HG03442 (cell line): ENCODE results near the gene THAP9.
"Not testable (repeated sequence)": the region's sequence is repeated elsewhere in the genome, so short reads cannot be mapped to it uniquely, and the experiment has no call there.

Experiments used
- ATAC-seq: cut with Tn5 transposase; IDR thresholded peaks from one replicate; pipeline ENCODE4 v1.9.1; 2021; ENCODE audit warnings: mild to moderate bottlenecking, moderate library complexity; ENCODE audit not compliant: unreplicated experiment

THAP9 gene

GRCh38 chr4:82900411-82901182, at the start of gene THAP9:
Gene THAP9 (plus strand): TSS chr4:82900735. CDS start chr4:82900803, 68 bp downstream.
- ATAC-seq, result peak; percentile 84

DNA sequence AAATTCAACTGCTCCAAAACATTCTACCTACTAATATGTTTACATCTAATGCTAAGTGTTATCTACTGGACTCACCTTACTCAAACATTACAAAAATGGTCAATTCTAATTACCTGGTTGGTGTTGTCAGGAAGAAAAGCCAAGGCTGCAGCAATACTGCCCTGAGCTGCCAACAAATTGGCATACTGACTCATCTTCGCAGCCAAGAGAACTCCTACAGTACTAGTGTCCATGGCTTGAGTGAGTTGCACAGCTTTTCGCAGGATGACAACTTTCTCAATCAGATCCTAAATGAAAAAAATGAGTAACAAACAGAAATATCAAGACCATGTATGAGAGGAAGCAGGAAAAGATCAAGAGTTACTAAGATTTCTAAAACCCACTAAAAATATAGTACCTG, 49.2 kb upstream of the THAP9 start:
- ATAC-seq, result no peak

DNA sequence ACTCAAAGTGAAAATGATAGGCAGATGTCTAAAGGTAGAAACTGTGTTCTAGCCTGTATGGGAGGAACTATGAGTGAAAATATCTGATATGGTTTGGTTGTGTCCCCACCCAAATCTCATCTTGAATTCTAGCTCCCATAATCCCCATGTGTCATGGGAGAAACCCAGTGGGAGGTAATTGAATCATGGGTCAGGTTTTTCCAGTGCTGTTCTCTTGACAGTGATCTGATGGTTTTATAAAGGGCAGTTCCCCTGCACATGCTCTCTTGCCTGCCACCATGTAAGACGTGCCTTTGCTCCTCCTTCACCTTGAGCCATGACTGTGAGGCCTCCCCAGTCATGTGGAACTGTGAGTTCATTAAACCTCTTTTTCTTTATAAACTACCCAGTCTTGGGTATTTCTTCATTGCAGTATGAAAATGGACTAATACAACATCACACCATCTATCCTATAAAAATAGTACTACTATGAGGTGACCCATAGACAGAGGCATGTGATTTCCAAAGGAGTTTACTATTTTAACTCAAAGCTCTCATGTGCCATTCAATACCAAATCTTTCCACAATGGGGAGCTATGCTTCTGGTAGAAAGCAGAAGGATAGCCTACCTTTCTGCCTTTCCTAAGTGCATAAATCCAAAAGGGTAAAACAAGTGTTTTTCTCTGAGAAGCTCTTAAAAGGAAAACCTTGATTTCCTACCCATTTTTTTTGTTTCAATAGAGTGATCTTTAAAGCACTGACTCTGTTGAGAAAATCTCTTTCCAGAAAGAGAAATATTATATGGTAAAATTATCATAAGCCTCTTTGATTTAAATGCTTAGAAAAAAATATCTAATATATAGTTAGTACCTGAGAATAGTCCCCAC, 48.4 kb upstream of the THAP9 start:
- no peak for ATAC-seq

DNA sequence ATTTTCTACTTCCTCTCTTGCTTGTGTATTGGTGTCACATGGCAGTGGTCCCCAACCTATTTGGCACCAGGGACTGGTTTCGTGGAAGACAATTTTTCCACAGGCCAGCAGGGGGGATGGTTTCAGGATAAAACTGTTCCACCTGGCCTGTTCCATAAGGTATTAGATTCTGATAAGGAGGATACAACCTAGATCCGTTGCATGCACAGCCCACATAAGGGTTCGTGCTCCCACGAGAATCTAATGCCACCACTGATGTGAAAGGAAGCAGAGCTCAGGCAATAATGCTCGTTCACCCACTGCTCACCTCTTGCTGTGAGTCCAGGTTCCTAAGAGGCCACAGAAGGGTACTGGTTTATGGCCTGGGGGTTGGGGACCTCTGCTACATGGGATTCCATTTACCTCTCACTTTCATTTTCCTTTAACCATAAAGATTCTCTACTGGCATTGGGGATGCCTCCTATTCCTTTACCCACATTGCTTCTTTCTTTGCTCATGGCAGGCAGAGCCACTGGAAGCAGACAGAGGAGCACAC, 47.7 kb upstream of the THAP9 start:
- no peak for ATAC-seq

GRCh38 chr4:82860487-82860886, 40.0 kb upstream of the THAP9 start:
- not testable (repeated sequence) for ATAC-seq

DNA sequence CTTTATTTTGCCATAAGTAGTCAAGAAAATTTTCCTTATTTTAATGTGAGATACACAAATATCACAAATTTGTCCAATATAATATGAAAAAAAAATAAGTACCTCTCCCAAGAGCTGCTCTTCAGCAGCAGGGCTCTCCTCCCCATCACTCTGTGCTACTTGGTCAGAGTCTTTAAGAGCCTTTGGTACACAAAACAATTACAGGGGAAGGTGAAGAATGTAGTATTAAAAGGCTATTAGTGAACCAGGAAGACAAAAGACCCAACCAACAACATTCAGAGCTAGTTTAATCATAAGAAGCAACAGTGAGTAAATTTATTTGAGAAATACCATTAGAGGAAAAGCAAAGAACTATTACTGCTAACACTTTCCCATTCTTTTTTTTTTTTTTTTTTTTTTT, 39.0 kb upstream of the THAP9 start:
- no peak for ATAC-seq

- no peak for ATAC-seq
Measured at GRCh38 chr4:82864336-82864979, 36.1 kb upstream of the THAP9 start.

DNA sequence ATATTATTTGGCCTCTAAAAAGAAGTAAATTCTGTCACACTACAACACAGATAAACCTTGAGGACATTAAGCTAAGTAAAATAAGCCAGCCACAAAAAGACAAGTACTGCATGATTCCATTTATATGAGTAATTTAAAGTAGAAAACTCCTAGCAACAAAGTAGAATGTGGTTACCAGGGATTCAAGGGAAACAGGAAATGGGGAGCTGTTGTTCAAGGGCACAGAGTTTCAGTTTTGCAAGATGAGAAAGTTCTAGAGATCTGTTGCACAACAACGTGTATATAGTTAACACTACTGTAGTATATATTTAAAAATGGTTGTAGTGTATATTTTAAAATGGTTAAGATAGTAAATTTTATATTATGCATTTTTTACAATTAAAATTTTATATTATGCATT, 34.9 kb upstream of the THAP9 start:
- no peak for ATAC-seq

GRCh38 chr4:82866033-82866432, 34.5 kb upstream of the THAP9 start:
- not testable (repeated sequence) for ATAC-seq

DNA sequence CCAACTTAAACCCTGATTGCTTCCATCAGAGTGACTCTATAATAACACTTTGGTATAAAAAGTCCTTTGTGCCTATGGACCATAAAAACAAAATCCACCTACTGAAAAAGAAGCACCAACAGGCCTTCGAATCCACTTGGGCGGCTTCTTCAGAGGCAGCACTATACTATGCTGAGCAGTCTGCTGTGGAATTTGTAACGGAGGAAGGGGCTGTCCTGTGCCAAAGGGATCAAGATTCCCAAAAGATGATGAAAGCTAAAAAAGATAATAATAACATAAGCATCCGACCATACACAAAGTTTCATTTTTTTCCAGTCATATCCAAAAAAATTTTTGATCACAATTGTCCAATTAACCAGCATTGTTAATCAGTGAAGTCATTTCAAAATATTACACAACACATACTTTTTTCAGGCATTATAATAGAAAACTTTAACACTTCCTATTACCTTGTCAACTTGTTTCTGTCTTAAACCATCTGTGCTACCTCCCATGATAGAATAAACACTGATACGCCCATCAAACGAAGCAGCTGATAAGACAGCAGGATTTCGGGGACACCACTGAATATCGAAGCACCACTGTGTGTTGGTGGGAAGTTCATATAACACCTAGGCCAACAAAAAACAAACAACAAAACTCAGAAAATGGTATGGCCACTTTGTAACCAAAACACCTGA, 33.7 kb upstream of the THAP9 start:
- ATAC-seq, result no peak

DNA sequence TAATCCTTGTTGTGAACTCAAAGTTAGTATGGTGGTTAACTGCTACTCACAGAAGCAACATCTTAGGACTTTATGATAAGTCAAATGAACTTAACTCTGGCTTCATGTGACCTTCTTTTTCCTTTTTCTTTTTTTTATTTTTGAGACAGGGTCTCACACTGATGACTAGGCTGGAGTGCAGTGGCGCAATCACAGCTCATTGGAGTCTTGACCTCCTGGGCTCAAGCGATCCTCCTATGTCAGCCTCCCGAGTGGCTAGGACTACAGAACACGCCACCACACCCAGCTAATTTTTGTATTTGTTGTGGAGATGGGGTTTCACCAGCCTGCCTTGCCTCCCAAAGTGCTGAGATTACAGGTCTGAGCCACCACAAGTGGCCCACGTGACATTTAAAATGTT, 32.0 kb upstream of the THAP9 start:
- ATAC-seq, result no peak

DNA sequence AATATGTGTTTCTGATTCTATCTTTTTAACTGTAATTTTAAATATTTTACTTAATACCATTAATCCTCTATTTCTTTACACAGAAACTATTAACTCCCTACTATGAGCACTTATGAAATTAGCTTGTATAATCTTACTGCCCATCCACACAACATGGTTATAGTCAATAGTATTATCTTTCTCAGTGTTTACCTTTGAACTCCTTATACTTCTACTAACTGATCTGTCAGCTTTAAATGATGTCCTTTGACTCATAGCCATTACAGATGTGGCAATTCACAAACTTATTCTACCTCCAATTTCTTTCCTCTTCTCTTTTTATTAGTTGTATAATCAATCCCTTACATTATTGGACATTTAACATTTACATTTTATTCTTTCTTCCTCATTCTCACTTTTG, 15.1 kb upstream of the THAP9 start:
- ATAC-seq, result no peak

- ATAC-seq, result no peak
Measured at GRCh38 chr4:82886147-82886942, 14.2 kb upstream of the THAP9 start.

DNA sequence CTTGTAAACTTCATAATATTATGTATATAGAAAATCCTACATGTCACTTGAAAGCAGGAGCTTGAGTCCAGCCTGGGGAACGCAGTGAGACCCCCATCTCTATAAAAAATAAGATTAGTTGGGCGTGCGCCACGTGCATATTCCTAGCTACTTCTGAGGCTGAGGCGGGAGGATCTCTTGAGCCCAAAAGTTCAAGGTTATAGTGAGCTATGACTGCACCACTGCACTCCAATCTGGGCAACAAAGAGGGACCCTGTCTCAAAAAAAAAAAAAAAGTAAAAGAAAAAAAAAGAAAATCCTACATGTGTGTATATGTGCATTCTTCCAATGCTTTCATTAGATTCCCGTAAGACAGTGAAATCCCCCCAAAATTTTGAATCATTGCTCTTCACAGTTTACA, 11.2 kb upstream of the THAP9 start:
- no peak for ATAC-seq

- ATAC-seq, result no peak
Measured at GRCh38 chr4:82890528-82890900, 10.0 kb upstream of the THAP9 start.

- peak; percentile 86 for ATAC-seq
Measured at GRCh38 chr4:82890901-82891706, 9.4 kb upstream of the THAP9 start, which contains the start of gene SEC31A. Gene SEC31A (minus strand): TSS chr4:82891153. CDS start chr4:82881936, 9,217 bp downstream.

DNA sequence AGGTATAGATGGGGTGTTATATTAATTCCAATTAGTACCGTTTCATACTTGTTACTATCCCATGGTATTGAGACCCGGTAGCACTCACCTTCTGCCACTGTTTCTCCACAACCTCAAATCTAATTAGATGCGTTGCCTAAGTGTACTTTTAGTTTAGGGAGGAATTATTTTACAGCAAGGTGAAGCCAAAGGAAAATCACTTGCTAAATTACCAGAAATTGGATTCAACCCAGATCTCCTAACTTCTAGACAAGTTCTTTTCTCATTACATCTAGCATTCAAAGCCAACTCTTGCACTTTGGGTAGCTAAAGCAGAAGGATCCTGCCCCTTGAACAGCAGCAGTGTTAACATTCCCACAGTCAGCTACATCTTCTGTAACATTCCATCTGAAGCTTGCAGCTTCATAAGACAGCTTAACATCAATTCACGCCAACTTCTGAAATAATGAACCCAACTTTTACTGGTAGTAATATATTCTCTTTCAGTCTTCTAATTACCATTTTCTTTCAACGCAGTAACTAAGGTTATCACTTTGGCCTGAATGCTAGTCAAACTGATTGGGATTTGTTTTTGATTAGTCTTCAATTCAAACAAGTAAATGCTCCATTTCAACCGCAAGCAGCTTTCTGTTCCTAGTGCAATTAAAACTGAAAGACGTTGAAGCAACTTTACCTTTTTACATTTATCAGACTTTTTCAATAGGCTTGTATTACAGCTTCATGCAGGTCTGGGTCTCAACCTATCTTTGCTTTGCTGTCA, 8.6 kb upstream of the THAP9 start:
- no peak for ATAC-seq

GRCh38 chr4:82892467-82892802, 8.1 kb upstream of the THAP9 start:
- ATAC-seq, result no peak
